Activated CD8-positive, alpha-beta memory T cell treated with anti-CD3 and anti-CD28 coated beads, Interleukin-2, amount 50 U/mL, for 24 hours (primary cell): ENCODE measurements around the gene ATRX.
"Not testable (repeated sequence)": the region's sequence is repeated elsewhere in the genome, so short reads cannot be mapped to it uniquely, and the experiment has no call there.

ENCODE experiments used
- DNase-seq: peaks from one replicate; pipeline ENCODE4 v3.0.0-alpha.2; 2020; ENCODE audit errors: extremely low read depth

ATRX gene

GRCh38 chrX:77500164-77500563 is 285.9 kb downstream of the ATRX start:
- DNase-seq = not testable (repeated sequence)

GRCh38 chrX:77493677-77494553 is 292.1 kb downstream of the ATRX start:
- no peak for DNase-seq

- DNase-seq = no peak
Measured at GRCh38 chrX:77484045-77484444, 302.0 kb downstream of the ATRX start.

GRCh38 chrX:77455437-77455836 is 330.6 kb downstream of the ATRX start:
- DNase-seq = no peak
